Left forelimb (tissue), 1 donor: Measurements from ENCODE around the gene LCT.
"Not testable (repeated sequence)": the region's sequence is repeated elsewhere in the genome, so short reads cannot be mapped to it uniquely, and the experiment has no call there.

Experiments
- DNase-seq: peaks from one replicate; pipeline ENCODE4 v3.0.0-alpha.2; 2018; ENCODE audit warnings: low spot score

The LCT gene

GRCh38 chr2:135797497-135798274 is 39.3 kb downstream of the LCT start:
- DNase-seq, result no peak

GRCh38 chr2:135796606-135797005 is 40.4 kb downstream of the LCT start:
- DNase-seq, result no peak

- not testable (repeated sequence) for DNase-seq
These were observed 41.3 kb downstream of the LCT start for GRCh38 chr2:135795641-135796040.

GRCh38 chr2:135792401-135793150 is 44.4 kb downstream of the LCT start:
- DNase-seq, result no peak

- no peak for DNase-seq
These were observed 45.4 kb downstream of the LCT start for GRCh38 chr2:135791418-135792190.

GRCh38 chr2:135790423-135790822 is 46.6 kb downstream of the LCT start:
- DNase-seq, result no peak

GRCh38 chr2:135786823-135787222 is 50.2 kb downstream of the LCT start:
- no peak for DNase-seq

- no peak for DNase-seq
These were observed 52.0 kb downstream of the LCT start for GRCh38 chr2:135785032-135785431.

GRCh38 chr2:135783439-135783838 is 53.5 kb downstream of the LCT start:
- DNase-seq, result no peak

- no peak for DNase-seq
These were observed 54.8 kb downstream of the LCT start for GRCh38 chr2:135782231-135782630.

- DNase-seq, result no peak
These were observed 60.6 kb downstream of the LCT start for GRCh38 chr2:135776367-135776766.

- no peak for DNase-seq
These were observed 61.6 kb downstream of the LCT start for GRCh38 chr2:135775420-135775819.

- no peak for DNase-seq
These were observed 63.1 kb downstream of the LCT start for GRCh38 chr2:135773917-135774316.

- DNase-seq, result no peak
These were observed 63.7 kb downstream of the LCT start for GRCh38 chr2:135773319-135773718.

GRCh38 chr2:135768863-135769262 is 68.1 kb downstream of the LCT start:
- no peak for DNase-seq

GRCh38 chr2:135762530-135762929 is 74.5 kb downstream of the LCT start:
- DNase-seq, result no peak

- DNase-seq, result no peak
These were observed 75.0 kb downstream of the LCT start for GRCh38 chr2:135762022-135762421.

GRCh38 chr2:135756692-135757091 is 80.3 kb downstream of the LCT start:
- DNase-seq, result no peak

- no peak for DNase-seq
These were observed 81.4 kb downstream of the LCT start for GRCh38 chr2:135755573-135755972.

- DNase-seq, result no peak
These were observed 91.4 kb downstream of the LCT start for GRCh38 chr2:135745545-135745944.

- no peak for DNase-seq
These were observed 92.1 kb downstream of the LCT start for GRCh38 chr2:135744760-135745314.

- no peak for DNase-seq
These were observed 93.1 kb downstream of the LCT start for GRCh38 chr2:135743860-135744259.
